AG04449 (cell line): ENCODE measurements around the gene TMEM259.

ENCODE experiments used
- CTCF ChIA-PET: fragments of 350-600 bp; formaldehyde crosslinking; extraction: SDS; loops from one replicate; lab custom pipeline; 2021; ENCODE audit warnings: antibody characterized with exemption; lab: Yijun Ruan, JAX
- POLR2A ChIA-PET: fragments of 400-600, 350-600 bp; formaldehyde crosslinking; extraction: SDS; loops from one replicate; lab custom pipeline; 2020; ENCODE audit warnings: antibody characterized with exemption, inconsistent platforms; lab: Yijun Ruan, JAX
- DNase-seq: peaks from one replicate; pipeline ENCODE4 v3.0.0-alpha.2; 2010; ENCODE audit warnings: low read depth, low spot score
- H3K4me3 ChIP-seq: 2 replicates; pipeline ENCODE4 v1.5.1; 2011; ENCODE audit warnings: low read depth, mild to moderate bottlenecking, control low read depth, low read length
- CTCF ChIP-seq: IDR thresholded peaks from one replicate; pipeline ENCODE4 v1.5.1; 2011; ENCODE audit warnings: mild to moderate bottlenecking, moderate library complexity, low read length, control low read depth, inconsistent platforms; ENCODE audit not compliant: insufficient read depth; ENCODE audit errors: missing control alignments

The TMEM259 gene

GRCh38 chr19:972281-972680 is 48.6 kb downstream of the TMEM259 start:
- ChIA-PET POLR2A (interaction anchor here (0.6 to 0.7 kb wide), 2 partner anchors 15 to 20 kb away, joined by 3 read pairs; no protein-coding TSS in a partner anchor), CTCF (interaction anchor here (1.1 to 4.9 kb wide), 3 partner anchors 8 to 18 kb away, joined by 3 to 42 read pairs (median 4); partner anchors contain the start of gene WDR18)
- no peak for DNase-seq
- H3K4me3 ChIP-seq: no peak overlapping the region
- no peak for TF ChIP-seq CTCF

- ChIA-PET CTCF (interaction anchor here (1.1 to 4.9 kb wide), 3 partner anchors 10 to 33 kb away, joined by 3 to 42 read pairs (median 7); partner anchors contain the start of gene WDR18), POLR2A (interaction anchor here (0.6 to 0.7 kb wide), 2 partner anchors 14 to 19 kb away, joined by 3 read pairs; no protein-coding TSS in a partner anchor)
- no peak overlapping the region for H3K4me3 ChIP-seq
- no peak for TF ChIP-seq CTCF
- DNase-seq: no peak
Measured at GRCh38 chr19:971795-972194, 49.1 kb downstream of the TMEM259 start.

GRCh38 chr19:970695-971094 is 50.2 kb downstream of the TMEM259 start:
- ChIA-PET POLR2A (interaction anchor here (0.6 kb wide), 1 partner anchor 9 kb away, joined by 5 read pairs; no protein-coding TSS in a partner anchor), CTCF (interaction anchor here (0.7 to 4.9 kb wide), 11 partner anchors 9 to 221 kb away, joined by 3 to 42 read pairs (median 4); partner anchors contain the start of gene WDR18)
- DNase-seq: no peak
- H3K4me3 ChIP-seq: no peak overlapping the region
- peak; percentile 55 for TF ChIP-seq CTCF

GRCh38 chr19:966485-967088 is 54.3 kb downstream of the TMEM259 start:
- no peak for DNase-seq
- ChIA-PET POLR2A (no interaction called here), CTCF (interaction anchor here (7.1 kb wide), 1 partner anchor 16 kb away, joined by 37 read pairs; the partner anchor contains the start of gene WDR18)
- H3K4me3 ChIP-seq: no peak overlapping the region
- TF ChIP-seq CTCF: no peak

- no peak for TF ChIP-seq CTCF
- H3K4me3 ChIP-seq: no peak overlapping the region
- ChIA-PET CTCF (interaction anchor here (1.4 to 7.1 kb wide), 2 partner anchors 8 to 18 kb away, joined by 4 to 37 read pairs; partner anchors contain the start of gene WDR18), POLR2A (interaction anchor here (0.6 kb wide), 1 partner anchor 14 kb away, joined by 3 read pairs; no protein-coding TSS in a partner anchor)
- no peak for DNase-seq
Measured at GRCh38 chr19:964761-965694, 55.9 kb downstream of the TMEM259 start.
